ENCODE data around the gene RHCE.
"Not testable (repeated sequence)": the region's sequence is repeated elsewhere in the genome, so short reads cannot be mapped to it uniquely, and the experiment has no call there.

- TF ChIP-seq ZNF274 (IDR thresholded peaks at IDR 0.05; ENCODE audit: low read depth, low read length); YY1 (IDR thresholded peaks at IDR 0.05; ENCODE audit: insufficient read depth, insufficient read length): not testable (repeated sequence)
Observed at GRCh38 chr1:25419339-25419738, 1.3 kb downstream of the RHCE start.
